Fibroblast of the aortic adventitia (primary cell): ENCODE measurements around the gene BPGM. TPM values are rescaled to one million over a fixed set of nuclear protein-coding genes. Genes with fewer than 3 reads are reported as not detected.

Source experiments
- DNase-seq: peaks from one replicate; pipeline ENCODE4 v3.0.0-alpha.2; 2010; ENCODE audit warnings: low read depth
- H3K4me3 ChIP-seq: 2 replicates; pipeline ENCODE4 v1.5.1; 2011; ENCODE audit warnings: low read depth, mild to moderate bottlenecking, control low read depth, low read length, moderate library complexity
- CTCF ChIP-seq: IDR thresholded peaks from 2 replicates; pipeline ENCODE4 v1.5.1; 2011; ENCODE audit warnings: mild to moderate bottlenecking, low read length, control low read depth, inconsistent platforms; ENCODE audit not compliant: insufficient read depth
- total RNA-seq: library from RNA; depleted of rRNA; stranded (reverse); fragments of >200 nt; gene quantifications from 2 replicates; pipeline ENCODE4 v1.2.3, GENCODE V29; 2012; ENCODE audit warnings: low replicate concordance

Gene BPGM
- total RNA-seq, 1 donor, result 52.4 TPM

- TF ChIP-seq CTCF, result no peak
- DNase-seq, result no peak
- H3K4me3 ChIP-seq, result no peak overlapping the region
These were observed 68.0 kb downstream of the BPGM start for GRCh38 chr7:134714470-134715205.

DNA sequence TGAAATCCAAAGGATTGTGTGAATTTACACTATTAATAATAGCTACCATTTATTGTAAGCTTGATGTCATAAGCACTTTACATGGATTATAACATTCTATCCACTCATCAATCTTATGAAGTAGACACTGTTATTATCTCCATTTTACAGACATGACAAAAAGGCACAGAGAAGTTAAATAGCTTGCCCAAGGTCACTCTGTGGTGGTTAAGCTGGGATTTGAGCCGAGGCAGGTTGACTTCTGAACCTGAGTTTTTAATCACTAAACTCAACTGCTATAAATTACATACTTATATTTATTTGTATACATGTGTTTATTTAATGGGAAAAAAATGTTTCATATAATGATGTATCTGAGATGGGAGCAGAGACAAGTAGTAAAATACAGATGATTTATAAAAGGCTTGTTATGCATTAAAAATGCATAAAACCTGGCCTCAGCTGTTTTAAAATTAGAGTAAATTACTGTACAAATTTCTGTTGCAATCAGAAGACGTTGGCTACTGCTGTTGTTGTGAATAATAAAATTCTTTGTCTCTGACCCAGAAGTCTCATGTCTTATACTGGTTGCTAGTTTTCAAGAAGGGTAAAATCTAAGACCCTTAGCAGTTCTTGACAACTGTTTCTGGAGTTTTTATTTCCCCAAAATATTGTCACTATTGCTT is 71.7 kb downstream of the BPGM start:
- TF ChIP-seq CTCF, result no peak
- DNase-seq, result no peak
- no peak overlapping the region for H3K4me3 ChIP-seq

GRCh38 chr7:134720091-134720935 is 73.7 kb downstream of the BPGM start:
- TF ChIP-seq CTCF, result no peak
- no peak overlapping the region for H3K4me3 ChIP-seq
- DNase-seq, result peak; percentile 54

GRCh38 chr7:134721171-134721570 is 74.5 kb downstream of the BPGM start:
- no peak overlapping the region for H3K4me3 ChIP-seq

DNA sequence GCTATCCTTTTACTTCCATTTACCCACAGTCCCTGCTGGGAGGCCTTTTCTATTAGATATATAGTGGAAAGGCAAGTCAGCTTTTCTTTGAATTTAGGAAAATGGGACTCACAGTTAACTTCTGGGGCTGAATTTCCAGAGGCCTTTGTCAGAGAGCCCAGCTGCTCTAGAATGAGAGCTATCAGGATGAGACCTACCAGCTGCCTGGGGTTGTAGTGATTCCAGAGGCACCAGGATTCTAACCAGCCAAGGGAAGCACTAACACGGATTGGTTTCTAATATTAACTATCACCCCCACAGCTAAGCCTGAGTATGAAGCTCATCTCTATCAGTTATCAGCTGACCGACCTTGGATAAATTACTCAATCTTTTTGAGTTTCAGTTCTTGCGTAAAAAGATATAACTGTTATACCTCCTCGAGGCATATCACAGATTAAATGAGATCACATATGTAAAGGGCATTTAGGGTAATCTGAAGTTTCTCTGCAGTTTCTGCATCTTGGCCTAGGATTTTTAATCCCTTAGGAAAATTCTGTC is 76.2 kb downstream of the BPGM start:
- no peak overlapping the region for H3K4me3 ChIP-seq
- TF ChIP-seq CTCF, result no peak
- DNase-seq, result no peak

More at GRCh38 chr7:134721171-134721570, 74.5 kb downstream of the BPGM start:
- TF ChIP-seq CTCF, result no peak
- DNase-seq, result no peak

DNA sequence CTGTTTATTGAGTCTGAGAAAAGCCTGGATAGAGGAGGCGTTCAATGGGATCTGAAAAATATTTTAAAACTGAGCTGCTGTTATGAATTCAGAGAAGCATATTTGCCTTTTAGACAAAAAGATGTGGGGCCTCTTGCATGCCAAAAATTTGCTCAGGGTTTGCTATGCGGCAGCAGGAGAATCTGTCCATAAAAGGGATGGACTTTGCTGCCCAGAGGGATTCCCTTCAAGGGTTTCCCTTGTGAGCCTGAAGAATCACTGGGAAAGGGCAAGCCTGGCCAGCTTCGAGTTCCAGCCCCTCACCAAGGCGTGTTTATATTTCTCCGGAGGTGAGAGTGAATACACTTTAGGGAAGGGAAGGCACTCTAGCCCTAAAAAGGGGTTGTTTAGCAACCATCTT is 77.2 kb downstream of the BPGM start:
- TF ChIP-seq CTCF, result no peak
- H3K4me3 ChIP-seq, result no peak overlapping the region
- DNase-seq, result no peak
